HG03558 (cell line): ENCODE measurements around the gene PLEKHG2.
A peak's percentile ranks its signal among the peaks of the same experiment; 100 is the strongest.

ENCODE experiments used
- ATAC-seq: cut with Tn5 transposase; IDR thresholded peaks from one replicate; pipeline ENCODE4 v1.9.1; 2021; ENCODE audit warnings: moderate number of reproducible peaks; ENCODE audit not compliant: unreplicated experiment; ENCODE audit errors: extremely low read depth

The PLEKHG2 gene

GRCh38 chr19:39384839-39385568 is 27.5 kb upstream of the PLEKHG2 start:
- no peak for ATAC-seq

GRCh38 chr19:39385629-39386411 is 26.6 kb upstream of the PLEKHG2 start:
- ATAC-seq = no peak

GRCh38 chr19:39386557-39386956 is 25.9 kb upstream of the PLEKHG2 start:
- no peak for ATAC-seq

GRCh38 chr19:39388657-39389056 is 23.8 kb upstream of the PLEKHG2 start:
- ATAC-seq = no peak

- ATAC-seq = no peak
These were observed 22.6 kb upstream of the PLEKHG2 start for GRCh38 chr19:39389631-39390414.

GRCh38 chr19:39390451-39390750 is 22.1 kb upstream of the PLEKHG2 start:
- no peak for ATAC-seq

- ATAC-seq = peak; percentile 69
These were observed 21.6 kb upstream of the PLEKHG2 start, which contains the start of the genes MED29 and PAF1 for GRCh38 chr19:39390751-39391437. Gene MED29, plus strand, starts transcription at chr19:39391378. Its CDS starts 45 bp downstream, at chr19:39391423. Gene PAF1, minus strand, starts transcription at chr19:39391106. Its CDS starts 242 bp downstream, at chr19:39390864.

GRCh38 chr19:39397360-39398296 is 14.8 kb upstream of the PLEKHG2 start:
- ATAC-seq = no peak

GRCh38 chr19:39398297-39398864 is 14.1 kb upstream of the PLEKHG2 start:
- no peak for ATAC-seq

- ATAC-seq = no peak
These were observed 12.8 kb upstream of the PLEKHG2 start for GRCh38 chr19:39399668-39400050.

- no peak for ATAC-seq
These were observed 12.4 kb upstream of the PLEKHG2 start for GRCh38 chr19:39400061-39400460.

GRCh38 chr19:39401070-39401548 is 11.4 kb upstream of the PLEKHG2 start:
- ATAC-seq = no peak

- no peak for ATAC-seq
These were observed 10.7 kb upstream of the PLEKHG2 start for GRCh38 chr19:39401549-39402345.

GRCh38 chr19:39402346-39403300 is 9.8 kb upstream of the PLEKHG2 start:
- no peak for ATAC-seq

- no peak for ATAC-seq
These were observed 8.8 kb upstream of the PLEKHG2 start for GRCh38 chr19:39403331-39404312.
